G401 (cell line): ENCODE results near the gene STK24. TPM values are rescaled to one million over a fixed set of nuclear protein-coding genes. Genes with fewer than 3 reads are reported as not detected.
"Not testable (repeated sequence)": the region's sequence is repeated elsewhere in the genome, so short reads cannot be mapped to it uniquely, and the experiment has no call there.

ENCODE experiments used
- DNase-seq: peaks from one replicate; pipeline ENCODE4 v3.0.0-alpha.2; 2015; ENCODE audit warnings: low spot score
- in situ Hi-C: cut with HindIII; loops from 2 replicates; pipeline ENCODE4 v1.10.0; 2016; ENCODE audit warnings: low sequenced_read_pairs, mixed read lengths
- total RNA-seq: library from RNA; depleted of rRNA; stranded (reverse); fragments of >200 nt; shearing (Covaris generic); gene quantifications from 2 replicates; pipeline ENCODE4 v1.2.3, GENCODE V29; 2014

STK24 gene
- total RNA-seq, 1 experiment from 2014 or later, result 96.3 TPM

DNA sequence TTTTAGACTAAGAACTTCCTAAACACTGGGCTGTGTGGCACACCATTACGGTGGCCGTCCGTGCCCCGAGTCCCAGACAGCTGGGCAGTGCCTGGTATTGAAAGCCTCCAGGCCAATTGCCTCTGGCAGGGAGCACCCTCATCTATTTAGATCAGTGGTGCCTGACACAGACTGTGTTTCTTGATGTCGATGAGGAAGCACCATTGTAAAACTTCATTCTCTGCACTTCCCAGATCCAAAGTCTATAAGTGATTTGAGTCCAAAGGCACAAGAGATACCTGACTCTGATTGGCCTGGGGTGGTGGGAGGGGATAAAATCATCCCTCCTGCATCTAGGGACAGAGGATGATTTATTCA is 8.5 kb upstream of the STK24 start:
- in situ Hi-C loops, result no loop called here
- DNase-seq, result no peak

DNA sequence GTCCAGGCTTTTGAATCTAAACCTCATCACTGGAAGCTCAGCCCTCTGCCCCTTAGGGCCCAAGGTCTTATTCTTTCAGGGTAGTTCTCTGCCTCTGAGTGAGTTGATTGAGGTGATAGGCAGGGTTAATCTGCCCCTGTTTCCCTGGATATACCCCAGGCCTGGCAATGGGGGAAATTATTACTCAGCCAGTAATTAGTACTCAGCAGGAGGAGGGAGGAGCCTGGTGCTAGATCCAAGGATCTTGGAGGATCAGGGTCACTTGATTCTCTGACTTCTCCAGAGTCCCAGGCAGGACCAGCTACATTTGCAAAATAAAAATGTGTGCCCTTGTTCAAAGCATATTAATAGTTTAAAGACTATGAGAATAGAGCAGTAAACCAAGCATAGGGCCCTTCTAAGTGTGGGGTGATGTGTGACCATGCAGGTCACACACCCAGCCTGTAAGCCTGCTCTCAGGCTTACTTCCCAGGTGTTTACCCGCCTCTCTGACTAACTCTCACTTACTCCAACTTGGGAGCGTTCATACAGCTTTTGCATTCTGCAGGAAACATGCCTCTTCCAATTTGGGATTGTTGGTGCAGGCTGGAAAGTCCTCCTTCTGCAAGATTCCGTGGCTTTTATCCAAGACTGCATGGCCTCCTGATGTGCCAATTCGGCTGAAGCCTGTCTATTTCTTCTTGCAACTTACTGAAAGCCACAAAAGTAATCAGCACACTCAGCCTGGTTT is 7.9 kb upstream of the STK24 start:
- in situ Hi-C loops, result no loop called here

DNA sequence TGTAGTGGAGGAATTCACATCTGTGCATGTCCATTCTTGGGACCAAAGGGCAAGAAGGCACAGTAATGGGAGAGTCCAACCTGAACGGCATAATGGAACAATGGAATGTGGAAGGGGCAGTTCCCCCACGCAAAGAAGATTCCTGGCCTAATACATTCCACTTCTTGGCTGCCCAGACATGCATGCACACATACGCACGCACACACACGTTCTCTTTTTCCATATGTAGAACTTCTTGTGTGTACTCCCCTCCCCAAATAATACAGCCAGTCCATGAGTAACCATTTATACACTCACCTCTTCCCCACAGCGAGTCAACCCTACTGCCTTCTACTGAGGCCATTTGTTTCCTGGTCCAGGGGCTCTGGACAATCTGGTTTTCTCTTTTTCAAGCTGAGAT is 6.0 kb upstream of the STK24 start:
- in situ Hi-C loops, result no loop called here
- no peak for DNase-seq

More for the DNA sequence above, 7.9 kb upstream of the STK24 start:
- DNase-seq, result no peak

DNA sequence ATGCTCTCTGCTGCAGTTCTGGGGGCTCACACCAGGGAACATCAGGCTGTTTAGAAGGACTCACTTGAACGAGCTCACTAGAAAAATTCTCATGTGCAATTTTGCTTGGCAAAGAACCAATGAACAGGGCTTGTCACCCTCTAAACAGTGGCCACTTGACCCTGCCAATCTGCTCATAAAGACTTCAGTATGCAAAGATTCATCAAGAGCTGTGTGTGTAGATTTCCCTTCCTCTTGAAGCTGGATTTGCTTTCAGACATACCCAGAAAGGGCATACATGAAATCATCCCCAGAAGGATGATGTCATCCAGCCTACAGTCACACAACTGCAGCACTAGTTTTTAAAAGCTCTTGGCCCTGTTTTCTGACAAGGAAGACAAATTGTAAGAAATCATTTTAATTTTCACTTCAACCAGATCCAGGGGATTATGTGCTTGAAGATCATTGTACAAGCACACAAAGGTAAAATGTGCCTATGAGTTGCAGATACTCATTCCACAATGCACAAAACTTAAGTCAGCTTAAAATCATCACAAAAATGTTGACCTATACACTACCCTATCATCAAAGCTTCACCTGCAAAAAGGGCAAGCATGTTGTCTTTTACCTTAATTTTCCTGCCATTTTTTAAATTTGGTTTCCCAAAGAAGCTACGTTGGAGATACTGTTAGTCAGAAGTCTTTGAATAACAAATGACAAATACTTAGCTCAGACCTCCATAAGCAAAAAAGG is 5.2 kb upstream of the STK24 start:
- in situ Hi-C loops, result no loop called here
- DNase-seq, result no peak

DNA sequence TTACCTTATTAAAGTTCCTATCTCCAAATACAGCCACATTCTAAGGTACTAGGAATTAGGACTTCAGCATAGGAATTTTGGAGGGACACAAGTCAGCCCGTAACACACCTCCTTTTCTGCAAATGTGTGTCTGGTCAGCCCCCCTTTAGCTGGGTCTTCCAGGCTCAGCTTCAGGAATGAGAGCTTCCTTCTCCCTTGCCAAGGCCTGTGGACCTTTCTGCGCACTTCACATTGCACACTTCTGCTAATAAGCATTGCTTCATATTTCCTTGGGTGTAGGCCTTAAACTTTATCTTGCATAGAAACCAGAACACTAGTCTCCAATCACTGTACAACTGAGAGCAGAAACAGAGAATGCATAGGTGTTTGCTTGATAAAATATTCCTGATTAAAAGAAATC is 4.5 kb upstream of the STK24 start:
- DNase-seq, result no peak
- in situ Hi-C loops, result no loop called here

DNA sequence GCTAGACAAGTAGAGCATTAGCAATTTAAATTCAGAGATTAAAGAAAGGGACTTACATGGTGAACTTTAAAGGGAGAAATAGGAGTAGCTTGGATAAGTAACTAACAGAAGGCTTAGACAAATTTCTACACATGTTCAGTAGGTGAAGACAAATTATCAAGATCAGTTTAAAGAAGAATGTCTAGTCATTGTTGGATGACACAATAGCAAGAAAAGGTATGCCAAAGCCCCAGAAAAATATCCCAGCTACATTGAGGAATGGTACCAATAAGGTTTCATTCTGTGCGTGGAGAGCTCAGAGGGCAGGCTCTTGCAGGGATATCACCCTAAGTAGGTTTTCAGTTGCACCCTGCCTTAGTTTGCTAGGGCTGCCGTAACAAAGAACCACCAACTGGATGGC is 3.5 kb upstream of the STK24 start:
- in situ Hi-C loops, result no loop called here
- no peak for DNase-seq

DNA sequence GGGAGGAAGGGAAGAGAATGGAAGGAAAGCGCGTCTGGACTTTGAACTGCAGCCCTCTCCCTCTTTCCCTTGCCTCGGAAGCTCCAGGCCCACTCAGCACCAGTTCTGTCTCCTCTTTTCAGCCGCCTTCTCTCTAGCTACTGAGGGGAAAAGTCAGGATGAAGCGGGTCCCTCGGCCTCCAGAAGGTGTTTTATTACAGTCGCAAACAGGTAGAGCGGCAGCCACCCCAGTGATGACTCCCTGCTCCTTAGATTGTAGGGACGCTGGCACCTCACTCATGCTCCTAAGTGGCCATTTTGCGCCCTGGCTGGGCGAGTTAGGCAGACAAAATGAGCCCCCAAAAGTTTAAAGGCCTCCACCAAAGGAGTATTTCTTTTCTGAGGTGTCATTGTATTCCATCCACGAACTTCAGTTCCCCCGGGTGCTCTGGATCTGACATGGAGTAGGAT is 954 bp upstream of the STK24 start:
- in situ Hi-C loops, result no loop called here
- DNase-seq, result no peak

DNA sequence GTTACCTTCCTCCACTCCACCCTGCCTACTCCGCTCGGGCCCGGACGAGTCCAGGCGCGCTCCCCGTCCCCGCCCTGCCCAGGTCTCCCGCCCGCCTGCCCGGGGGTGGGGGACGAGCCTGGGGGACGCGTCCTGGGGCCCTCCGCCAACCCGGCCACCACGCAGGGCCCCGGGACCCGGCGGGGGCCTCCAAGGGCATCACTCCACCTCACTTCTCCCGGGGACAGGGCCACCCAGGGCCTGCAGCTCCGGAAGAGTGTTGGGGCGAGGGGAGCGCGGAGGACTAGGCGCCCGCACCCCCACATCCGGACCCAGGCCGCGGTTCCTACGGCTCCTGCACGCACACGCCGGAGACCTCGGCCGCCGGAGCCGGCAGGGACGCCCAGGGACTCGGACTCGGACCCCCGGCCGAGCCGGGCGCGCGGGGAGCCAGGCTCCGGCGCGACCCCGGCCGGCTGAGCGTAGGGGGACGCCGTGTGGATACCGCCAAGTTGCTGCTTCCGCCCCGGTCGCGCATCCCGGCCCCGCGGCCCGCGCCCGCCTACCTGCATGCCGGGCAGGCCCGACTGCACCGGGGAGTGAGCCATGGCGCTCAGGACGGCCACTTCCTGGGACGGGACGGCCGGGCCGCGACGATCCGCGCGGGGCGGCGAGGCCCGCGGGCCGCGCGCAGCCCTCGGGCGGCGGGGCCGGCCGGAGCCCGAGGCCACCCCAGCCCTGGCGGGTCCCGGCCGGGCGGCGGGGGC is 534 bp downstream of the STK24 start:
- DNase-seq, result peak; percentile 38
- in situ Hi-C loops, result no loop called here

DNA sequence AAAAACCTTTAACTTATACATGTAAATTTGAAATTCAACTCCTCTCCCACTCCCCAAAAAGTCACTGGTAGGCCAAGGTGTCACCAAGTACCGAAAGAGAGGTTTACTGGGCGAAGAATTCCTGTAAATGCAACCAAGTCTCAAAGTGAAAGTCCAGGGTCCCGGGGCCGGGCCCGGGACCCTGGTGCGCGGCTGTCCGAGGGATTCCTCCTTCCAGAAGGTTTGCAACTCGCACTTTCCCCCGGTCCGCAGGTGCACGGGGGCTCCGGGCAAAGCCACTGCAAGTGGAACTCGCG is 1.1 kb downstream of the STK24 start:
- in situ Hi-C loops, result no loop called here
- no peak for DNase-seq

DNA sequence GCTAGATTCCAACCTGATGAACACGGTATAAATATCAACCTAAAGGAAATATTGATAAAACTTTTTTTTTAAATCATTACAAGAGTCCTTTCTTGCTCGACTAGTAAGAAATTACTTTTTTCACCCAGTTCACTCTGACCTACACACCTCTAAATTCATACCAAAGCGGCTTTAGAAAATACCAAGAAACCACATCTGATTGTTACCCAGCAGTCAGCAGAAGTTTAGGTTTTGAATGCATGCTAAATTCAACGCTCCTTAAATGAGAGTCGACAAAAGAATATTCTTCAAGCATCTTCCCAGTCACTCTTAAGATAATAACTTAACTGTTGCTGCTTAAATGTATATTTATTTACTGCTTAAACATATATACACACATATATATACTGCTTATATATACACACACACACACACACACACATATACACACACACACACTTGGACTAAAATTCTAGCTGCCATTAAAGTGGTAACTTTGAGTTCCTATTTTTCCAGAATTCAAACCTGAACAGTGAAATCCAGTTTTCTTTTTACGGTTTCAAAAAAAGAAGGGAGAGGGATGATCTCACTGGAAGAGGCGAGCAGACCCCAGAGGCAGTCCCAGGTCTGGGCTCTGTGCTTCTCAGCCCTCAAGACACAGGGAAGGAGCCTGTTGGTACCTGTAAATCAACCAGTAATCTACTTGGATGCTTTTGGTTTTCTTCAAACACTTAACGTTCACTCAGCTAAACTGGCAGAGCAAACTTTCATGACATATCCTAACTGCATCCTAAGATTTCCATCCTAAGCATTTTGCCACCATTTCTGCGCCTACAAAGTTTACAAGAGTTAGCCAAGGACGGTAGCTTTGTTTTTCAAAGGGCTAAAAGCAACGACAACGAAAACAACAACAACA is 1.7 kb downstream of the STK24 start:
- no peak for DNase-seq
- in situ Hi-C loops, result no loop called here

DNA sequence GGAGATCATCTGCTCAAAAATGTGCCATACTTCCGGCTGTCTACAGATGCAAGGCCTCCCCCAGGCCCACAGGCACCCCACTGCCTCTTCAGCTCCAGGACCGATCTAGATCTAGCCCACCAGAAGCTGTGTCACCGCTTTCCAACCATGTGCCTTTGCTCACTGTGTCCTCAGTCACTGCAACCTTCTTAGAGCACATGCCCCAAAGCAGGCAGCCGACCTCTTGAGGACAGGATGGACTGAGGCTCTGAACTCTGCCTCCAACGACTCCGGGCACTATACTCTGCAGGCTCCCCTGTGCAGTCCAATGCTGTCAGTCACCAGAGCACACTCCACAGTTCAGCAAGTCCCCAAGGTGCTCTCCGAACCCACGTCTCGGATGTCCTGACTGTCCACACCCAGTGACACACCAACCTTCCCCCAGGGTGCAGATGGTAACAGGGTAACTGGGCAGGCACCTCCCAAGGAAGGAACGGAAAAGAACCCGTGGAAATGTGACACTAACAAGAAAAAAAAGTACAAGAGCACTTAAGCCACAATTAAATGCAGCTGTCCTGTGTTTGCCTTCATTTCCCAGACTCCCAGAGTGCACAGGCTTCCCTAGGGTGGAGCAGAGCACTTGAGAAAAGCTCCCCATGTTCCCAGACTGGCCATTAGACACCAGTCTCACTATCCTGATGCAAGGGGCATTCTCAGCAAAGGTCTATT is 4.8 kb downstream of the STK24 start:
- in situ Hi-C loops, result no loop called here
- no peak for DNase-seq

DNA sequence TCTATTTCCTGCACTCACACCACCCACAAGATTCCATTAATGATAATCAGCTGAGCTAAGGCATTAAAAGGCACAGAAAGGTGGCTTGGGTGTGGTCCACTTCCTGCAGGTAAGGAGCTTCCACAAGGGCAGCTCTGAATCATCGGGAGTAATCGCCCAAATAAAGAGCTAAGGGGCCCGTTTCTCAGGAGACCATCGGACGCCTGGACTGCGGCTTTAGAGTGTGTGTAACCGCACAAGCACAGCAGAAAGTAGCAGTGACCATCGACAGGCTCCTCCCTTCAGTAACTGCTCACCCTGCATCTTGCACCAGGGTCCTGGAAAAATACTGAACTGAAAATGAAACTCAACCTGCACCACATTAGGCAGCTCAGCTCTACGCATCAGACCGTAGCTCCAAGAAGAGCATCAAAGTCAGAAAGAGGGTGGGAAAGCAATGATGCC is 6.0 kb downstream of the STK24 start:
- no peak for DNase-seq
- in situ Hi-C loops, result no loop called here

DNA sequence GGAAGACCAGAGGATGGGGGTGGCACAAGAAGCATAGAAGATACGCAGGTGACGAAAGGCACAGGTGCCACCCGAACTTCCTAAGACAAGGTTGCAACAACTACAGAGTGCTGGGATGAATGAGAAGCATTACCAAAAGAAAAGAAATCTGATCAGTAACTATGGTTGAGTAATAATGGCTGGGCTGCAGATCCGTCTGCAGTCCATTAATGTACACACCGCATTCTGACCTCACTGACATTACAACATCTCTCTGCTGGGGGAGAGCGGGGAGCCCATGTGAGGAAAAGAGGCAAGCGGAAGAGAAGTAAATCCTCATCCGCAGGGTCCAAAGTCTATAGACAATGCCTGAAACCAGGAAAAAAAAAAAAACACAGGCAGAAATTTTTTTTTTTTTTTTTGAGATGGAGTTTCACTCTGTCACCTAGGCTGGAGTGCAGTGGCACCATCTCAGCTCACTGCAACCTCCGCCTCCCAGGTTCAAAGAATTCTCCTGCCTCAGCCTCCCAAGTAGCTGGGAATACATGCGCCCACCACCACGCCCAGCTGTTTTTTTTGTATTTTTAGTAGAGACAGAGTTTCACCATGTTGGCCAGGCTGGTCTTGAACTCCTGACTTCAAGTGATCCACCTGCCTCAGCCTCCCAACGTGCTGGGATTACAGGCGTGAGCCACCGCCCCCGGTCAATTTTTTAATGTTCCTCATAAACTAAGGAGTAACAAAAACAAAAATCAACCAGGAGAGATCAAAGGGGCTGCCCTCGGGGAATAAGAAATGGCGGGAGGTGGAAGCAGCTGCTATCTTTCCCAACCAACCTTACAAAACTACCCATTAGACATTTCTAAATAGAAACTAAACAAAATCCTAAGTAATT is 7.2 kb downstream of the STK24 start:
- DNase-seq, in situ Hi-C loops: not testable (repeated sequence)

DNA sequence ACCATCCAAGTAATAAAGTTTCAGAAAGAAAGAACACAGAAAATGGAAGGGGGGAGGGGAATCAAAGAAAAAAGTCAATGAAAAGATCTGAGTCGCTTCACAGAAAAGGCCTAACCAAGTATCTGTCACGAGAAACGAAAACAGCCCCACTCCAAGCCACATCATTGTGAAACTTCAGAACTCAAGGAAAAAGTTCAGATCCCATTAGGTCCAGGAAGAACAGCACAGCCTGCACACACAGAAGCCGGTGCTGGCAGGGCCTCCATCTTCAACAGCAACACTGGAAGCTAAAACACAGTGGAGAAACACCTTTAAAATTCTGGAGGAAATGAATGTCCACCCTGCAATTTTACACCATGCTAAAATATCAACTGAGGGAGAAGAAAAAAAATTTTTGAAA is 8.0 kb downstream of the STK24 start:
- in situ Hi-C loops, result no loop called here

DNA sequence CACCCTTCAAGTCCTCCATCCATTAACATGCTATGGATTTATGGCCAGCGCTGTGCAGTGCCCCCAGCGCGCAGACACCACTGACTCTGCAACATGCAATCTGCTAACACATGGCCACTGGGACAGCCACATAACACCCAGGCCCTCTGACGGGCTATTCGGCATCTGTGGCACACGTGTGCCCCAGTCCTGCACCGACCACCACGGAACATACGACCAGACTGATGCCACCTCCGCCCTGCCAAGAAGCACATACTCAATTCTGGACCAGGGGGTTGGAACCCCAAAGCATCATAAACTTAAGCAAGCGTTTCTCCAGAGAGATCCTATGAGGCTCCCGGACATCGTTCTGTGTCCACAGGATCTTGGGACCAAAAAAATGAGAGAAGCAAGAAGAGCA is 9.8 kb downstream of the STK24 start:
- in situ Hi-C loops, result no loop called here
- DNase-seq, result no peak

More for the DNA sequence above, 8.0 kb downstream of the STK24 start:
- DNase-seq, result no peak

DNA sequence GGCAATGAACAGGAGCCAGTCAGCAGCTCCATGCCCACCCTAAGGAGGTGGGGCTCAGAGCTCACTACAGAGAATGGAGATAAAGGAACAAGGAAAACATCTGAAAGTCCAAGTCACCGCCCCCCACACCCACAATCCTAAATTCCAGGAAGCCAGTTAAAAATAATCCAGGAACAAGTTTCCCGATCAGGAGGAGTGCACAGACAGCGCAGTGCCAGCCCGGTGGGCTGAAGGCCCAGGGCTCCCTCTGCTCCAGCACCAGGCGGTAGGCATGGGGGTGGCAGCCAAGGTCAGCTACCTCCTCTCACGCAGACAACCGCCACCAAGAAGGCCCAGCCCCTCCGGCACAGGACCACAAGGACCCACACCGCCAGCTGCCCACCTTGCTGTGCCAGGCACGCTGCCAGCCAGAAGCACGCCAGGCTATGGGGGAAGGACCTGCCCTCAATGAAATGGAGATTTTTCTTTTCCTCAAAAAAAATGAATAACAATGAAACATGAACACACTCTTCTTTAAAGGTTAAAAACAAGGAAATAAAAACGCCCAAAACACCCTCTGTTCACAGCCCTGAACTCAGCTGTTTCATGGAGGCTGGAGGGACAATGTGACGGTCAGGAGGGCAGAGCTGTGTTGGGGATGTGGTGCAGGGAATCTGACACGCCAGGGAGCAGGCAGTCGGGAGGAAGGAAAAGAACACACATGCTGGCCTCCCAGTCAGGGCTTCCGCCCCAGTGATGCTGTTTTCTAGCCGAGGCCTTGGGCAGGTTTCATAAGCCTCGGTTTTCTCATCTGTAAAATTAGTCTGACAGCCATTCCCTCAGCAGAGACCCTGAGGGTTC is 11.0 kb downstream of the STK24 start:
- in situ Hi-C loops, result no loop called here
- peak; percentile 63 for DNase-seq

DNA sequence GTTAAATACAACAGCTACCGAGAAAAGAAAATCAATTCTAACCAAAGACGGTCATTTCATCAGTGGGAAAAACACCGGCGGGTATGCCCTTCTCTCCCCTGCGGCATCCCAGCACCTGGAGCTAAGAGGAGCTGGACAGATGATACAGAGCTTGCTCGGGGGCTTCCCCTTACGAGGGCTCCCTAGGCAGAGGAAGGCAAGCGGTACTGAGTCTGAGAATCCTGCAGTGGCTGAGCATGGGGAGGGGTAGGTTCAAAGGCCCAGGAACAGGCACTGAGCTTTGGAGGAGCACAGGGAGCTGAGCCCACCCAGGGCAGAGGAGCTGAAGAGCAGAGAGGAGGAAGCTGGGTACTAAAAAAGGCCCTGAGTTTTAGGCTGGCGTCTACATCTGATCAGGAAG is 12.7 kb downstream of the STK24 start:
- in situ Hi-C loops, result no loop called here
- DNase-seq, result no peak
